GM19468 (cell line): ENCODE results near the gene IL5RA.

Experiments used
- ATAC-seq: cut with Tn5 transposase; IDR thresholded peaks from one replicate; pipeline ENCODE4 v1.9.1; 2021; ENCODE audit warnings: mild to moderate bottlenecking, moderate library complexity, moderate number of reproducible peaks; ENCODE audit not compliant: unreplicated experiment; ENCODE audit errors: extremely low read depth

The IL5RA gene, protein sequence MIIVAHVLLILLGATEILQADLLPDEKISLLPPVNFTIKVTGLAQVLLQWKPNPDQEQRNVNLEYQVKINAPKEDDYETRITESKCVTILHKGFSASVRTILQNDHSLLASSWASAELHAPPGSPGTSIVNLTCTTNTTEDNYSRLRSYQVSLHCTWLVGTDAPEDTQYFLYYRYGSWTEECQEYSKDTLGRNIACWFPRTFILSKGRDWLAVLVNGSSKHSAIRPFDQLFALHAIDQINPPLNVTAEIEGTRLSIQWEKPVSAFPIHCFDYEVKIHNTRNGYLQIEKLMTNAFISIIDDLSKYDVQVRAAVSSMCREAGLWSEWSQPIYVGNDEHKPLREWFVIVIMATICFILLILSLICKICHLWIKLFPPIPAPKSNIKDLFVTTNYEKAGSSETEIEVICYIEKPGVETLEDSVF

DNA sequence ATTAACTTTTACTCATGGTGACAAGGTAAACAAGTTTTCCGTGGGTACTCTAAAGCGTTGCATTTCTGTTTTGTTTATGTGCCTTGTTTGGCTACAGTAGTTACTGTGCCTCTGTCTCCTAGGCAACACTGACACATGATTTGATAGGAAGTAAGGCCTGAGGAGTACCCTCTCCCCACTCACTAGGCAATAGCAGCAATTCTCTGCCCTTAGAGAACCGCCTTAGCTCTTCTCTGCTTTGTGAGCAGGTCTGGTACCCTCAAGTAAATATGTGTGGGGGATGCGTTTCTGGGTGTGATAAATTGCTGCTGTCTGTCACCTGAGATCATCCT, at the start of gene IL5RA:
TSS of gene IL5RA (minus strand) at position 76 of the 332 bp plus-strand sequence. CDS start 5,390 bp downstream, outside the sequence.
- ATAC-seq, result no peak

DNA sequence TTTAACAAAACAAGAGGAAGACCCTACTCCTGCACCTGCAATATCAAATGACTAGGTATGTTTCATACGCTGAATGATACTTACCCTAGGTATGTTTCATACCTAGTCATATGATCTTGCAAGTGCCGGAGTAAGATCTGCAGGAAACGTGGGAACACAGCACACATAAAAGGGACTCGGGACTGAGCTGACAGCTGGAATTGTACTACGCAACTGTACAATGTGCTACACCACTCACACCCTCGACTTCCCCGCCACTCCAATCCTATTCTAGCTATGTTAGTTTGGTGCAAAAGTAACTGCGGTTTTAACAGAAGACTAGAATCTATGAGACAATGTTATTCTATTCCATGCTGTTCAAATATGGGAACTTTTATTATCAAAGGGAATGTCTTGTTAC, 47.3 kb upstream of the IL5RA start:
- ATAC-seq, result no peak

DNA sequence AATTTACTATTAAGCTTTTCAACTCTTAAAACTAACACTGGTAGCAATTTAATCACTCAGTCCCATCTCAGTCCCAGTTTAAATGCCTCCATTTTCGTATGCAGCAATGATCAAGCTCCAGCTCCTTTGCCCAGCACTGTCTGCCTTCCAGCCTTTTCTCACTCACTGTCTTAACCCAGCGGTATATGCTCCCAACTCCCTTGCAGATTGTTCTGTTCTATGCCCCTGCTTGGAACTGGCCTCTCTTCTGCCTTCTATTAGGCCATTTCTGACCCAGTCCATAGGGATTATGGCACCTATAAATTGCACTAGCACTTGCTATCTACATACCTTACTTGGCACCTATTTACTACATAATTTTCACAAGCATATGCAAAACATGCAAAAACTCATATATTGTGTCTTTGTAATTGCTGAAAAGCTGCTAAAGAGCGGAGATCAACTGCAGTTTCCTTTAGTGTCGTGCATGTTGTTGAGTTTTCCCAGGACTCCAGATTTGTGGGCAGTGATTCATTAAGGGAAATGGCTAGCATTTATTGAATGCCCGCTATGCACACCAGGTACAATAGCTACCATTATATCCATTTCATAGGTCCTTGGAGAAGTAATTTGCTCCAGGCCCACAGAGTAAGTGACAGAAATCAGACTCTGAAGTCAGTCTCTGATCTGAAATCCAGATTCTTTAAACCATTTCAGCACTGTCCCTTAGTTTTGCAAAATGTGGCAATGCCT, 44.9 kb upstream of the IL5RA start:
- no peak for ATAC-seq

DNA sequence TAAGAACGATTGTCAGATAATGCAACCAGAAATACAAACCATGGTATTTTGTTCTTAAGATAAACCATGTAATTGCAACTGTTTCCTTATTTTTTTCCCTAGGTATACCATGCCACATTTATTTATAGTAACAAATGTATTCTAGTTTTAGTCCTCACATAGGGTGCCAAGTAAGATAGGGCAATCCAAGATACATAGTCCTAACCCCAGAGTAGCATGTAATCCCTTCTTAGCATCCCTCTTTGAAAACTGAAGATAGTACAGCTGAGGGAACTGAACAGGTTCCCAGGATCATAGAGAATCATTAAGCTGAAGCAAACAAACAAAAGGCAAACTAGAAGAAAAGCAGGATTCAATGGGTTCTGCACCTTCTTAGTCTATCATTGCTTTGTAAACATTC, 41.3 kb upstream of the IL5RA start:
- ATAC-seq, result no peak

DNA sequence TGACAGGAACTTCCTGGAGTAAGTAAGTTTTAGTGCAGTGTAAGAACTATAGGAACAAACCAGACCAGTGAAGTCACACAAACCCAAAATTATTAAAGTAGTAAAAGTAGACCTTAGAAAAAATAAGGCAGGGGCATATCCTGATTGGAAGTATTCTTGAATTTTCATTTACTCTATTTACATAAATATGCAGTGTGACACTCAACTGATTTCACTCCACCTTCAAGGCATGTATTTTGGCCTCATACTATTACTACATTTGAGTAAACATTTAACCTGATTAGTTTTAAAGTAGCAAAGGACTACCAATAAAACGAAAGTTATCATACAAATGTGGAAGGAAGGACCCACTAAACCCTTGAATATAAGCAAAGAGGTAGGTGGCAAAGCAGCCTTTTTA, 39.4 kb upstream of the IL5RA start:
- ATAC-seq, result no peak

DNA sequence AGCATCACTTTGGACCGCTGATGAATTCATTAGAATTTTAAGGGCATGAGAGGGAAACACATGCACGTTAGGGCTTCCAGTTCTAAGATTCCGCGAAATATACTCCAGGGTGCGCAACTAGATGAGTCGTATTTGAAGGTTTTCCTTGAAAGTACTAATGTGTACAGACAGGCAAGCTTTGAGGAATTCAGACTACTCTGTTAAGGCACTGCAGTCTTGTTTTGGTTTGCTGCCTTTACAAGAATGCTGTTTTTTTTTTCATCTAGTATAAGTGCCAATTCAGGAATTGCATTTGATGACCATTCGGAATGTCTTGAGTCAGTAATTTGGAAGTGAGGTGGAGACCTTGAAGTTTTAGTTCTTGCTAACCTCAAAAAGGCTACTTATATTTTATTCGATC, 35.7 kb upstream of the IL5RA start:
- ATAC-seq, result no peak

DNA sequence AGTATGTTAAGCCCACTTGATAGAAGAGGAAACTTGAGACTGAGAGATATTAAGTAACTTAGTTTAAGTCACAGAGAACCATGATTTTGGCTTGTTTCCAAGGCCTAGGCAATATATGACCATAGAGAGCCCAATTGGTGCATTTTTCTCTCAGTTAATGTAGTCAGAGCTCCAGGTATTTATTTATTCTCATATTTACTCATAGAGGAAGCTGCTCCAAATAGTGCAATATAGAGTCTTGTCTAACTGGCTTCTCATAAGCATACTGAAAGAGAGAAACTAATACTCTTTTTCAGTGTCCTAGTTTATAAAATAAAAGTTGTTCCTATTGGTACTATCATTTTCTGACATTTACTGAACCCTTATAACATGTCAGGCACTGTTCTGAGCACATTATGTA, 31.8 kb upstream of the IL5RA start:
- no peak for ATAC-seq

DNA sequence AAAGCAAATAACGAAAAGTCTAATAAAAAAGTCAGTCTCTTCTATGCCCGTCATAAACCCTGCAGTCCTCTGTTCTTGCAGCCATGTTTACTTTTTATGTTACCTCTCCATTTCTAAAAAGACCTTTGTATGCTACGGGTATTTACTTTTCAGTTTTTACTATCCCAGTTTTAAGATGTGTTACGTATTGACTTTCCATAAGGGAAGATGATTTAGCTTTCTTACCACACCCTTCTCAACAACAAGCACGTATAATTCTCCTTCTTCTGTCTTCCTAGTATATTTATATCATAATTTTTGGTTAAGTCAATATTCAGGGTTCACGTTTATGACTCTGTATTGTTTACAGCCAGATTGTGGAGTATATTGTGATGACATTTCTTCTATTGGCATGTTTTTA, 27.4 kb upstream of the IL5RA start:
- ATAC-seq, result no peak

DNA sequence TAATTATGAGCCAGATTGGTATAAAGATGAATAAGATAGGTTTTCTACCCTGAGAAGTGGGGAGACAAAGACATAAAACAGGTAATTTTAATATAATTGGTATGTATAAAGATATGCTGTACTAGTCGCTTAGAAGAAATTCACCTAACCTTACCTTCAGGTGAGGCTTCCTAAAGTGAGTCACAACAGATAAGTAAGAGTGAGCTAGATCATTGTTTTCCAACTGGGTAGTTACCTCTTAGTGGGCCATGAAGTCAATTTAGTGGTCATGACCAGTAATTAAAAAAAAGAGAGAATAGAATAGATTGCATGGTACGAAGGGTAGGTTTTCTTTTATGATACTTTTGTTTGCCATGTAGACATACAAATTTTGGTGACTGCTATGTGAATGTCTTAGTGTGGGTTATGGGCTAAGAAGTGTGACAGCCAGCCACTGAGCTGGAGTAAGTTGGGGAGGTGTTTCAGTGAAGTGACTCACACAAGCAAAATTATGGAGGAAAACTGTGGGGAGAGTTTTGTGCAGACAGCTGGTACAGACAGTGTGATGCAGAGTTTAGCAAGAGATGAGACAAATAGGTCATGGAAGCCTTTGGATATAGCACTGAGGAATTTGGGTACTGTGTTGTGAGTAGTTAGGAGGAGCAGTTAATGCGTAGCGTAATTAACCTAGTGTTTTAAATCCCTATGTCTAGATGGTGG, 24.7 kb upstream of the IL5RA start:
- no peak for ATAC-seq

DNA sequence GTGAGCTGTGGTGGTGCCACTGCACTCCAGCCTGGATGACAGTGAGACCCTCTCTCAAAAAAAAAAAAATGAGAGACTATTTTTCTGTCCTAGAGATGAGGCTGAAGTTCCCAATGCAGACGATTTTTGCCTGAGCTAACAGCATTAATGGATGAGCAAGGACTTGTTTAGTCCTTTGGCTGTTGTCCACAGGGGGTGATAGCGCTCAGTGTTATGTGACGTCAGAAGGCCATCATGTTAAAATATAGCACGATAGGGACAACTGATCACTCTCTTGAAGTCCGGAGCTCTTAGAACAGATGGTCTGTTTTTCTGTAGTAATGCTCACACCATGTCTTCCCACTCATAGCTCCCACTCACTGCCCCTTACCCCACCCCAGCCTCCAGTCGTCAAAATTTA, 23.3 kb upstream of the IL5RA start:
- ATAC-seq, result no peak

DNA sequence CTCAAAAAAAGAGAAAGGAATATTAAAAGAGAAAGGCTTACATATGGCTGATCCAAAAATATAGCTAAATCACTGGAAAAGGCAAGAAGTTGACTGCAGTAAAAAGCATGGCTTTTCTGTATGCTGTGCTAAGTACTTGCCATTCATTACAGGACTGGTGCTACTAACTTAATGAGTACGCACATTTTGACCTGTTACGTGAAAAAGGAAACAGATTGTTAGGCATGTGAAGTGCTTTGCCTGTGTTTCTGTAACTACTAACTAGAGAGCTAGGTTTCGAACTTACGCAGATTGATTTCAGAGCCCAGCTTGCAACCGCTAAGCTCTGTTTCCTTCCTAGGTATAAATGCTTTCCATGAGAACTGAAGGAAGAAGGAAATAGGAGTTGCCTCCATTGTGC, 19.4 kb upstream of the IL5RA start:
- ATAC-seq, result no peak

DNA sequence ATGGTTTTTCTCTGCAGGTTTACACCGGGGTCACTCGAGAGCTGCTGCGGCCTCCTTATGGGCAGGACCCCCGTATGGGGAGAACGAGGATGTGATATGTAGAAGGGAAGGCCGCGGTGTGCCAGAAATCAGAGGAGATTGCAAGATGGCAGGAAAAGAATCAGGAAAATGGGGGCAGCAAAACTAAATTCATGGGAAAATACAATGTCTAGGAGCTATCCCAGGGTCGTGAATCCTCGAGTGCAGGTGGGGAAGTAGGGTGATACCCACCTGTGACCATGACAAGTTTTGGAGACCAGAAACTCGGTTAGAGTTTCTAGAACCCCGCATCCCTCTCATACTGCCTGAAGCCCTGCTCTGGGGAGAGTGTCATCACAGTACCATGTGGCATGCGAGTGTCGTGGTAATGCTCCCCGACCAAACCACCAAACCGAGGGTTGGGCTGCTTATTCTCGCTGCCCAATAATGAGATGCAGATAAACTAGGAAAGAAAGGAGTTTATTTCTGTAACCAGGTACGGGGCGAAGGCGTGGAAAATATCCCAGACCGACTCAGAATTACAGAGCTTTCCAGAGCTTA, 17.3 kb upstream of the IL5RA start:
- ATAC-seq, result no peak

DNA sequence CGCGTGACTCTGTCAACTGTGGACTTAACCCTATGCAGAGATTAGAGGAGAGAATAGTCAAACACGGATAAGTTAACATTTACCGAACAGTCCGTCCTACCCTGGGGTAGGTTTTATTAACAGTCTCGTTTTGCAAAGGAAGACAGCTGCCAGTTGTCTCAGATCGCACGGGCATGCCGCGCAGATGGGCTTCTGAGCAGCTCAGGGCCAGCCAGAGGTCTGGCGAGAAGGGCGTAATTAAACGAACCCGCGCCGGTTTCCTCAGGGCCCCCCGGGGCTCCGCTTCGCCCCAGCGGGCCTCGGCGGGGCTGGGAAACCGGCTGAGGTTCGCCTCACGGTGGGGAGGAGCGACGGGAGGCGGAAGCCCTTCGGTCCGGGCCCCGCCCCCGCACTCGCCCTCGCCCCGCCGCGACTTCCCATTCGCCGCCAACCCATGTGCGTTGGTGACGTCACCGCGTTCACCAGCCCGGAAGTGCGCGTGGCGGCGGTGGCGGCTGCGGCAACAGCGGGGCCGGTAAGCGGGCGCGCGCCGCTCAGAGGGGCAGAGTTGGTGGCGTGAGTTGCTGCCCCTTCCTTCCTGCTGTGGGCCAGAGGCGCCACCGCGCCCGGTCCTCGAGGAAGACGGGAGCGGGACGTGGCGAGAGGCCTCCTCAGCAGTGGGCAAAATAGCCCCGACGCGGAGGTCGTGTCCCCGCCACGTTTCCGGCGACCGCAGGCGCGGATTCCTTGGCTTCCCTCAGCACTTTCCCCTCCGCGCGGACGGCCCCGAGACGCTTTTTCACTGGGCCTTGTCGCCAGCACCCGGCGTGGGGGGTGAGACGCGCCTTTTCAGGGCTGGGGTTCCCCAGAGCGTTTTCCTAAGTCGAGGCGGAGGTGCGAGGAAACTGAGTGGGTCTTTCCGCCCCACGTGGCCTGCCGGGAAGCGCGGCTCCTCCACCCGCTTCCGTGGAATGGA, 16.6 kb upstream of the IL5RA start, which contains the start of gene TRNT1:
TSS of gene TRNT1 (plus strand) at position 464 of the 955 bp plus-strand sequence. CDS start 2,101 bp downstream, outside the sequence.
- peak; percentile 95 for ATAC-seq

DNA sequence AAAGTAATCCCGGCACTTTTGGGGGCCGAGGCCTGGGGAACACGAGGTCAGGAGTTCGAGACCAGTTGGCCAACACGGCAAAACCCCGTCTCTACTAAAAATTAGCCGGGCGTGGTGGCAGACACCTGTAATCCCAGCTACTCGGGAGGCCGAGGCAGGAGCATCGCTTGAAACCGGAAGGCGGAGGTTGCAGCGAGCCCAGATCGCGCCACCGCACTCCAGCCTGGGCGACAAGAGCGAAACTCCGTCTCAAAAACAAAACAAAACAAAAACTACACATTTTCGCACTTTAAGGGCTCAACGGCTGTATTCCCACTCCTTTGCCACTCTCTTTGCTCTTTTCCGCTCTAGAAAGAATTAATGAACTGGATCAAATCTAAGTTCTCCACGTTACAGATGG, 15.8 kb upstream of the IL5RA start:
- no peak for ATAC-seq

DNA sequence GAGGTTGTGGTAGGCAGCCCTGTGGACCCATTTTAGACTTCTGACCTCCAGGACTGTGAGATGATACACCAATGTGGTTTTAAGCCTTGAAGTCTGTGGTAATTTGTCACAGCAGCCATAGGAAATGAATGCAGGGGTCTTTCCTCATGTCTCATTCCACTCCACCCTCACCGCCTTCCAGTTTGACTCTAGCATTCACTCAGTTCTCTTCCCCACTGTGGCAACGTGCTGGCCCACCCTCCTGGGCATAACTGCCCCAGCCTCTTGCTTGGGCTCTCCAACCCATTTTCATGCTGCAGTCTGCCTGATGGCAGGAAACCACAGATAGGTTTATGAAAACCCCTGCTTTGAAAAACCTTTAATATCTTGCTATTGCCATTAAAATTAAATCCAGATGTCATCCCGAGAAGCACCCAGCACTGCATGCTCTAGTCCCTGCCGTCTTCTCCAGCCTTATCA, 9.2 kb upstream of the IL5RA start:
- ATAC-seq, result no peak

DNA sequence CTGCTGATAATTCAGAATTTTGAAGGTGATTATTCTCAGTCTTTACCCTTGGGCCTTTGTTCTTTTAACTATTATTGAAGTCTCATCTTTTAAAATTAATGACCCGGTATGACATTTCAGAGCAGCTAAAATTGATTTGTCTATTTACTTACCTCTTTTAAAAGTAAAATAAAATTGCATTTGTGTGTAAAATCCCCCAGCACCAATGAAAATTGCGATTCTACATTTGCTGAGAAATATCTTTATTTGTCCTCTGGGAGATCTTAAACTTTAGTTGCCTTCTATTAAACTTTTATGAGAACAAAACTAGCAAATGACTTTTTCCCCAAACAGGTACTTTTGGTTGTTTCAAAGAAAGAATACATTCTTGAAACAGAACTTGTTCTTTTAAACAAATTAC, 7.5 kb upstream of the IL5RA start:
- ATAC-seq, result no peak

DNA sequence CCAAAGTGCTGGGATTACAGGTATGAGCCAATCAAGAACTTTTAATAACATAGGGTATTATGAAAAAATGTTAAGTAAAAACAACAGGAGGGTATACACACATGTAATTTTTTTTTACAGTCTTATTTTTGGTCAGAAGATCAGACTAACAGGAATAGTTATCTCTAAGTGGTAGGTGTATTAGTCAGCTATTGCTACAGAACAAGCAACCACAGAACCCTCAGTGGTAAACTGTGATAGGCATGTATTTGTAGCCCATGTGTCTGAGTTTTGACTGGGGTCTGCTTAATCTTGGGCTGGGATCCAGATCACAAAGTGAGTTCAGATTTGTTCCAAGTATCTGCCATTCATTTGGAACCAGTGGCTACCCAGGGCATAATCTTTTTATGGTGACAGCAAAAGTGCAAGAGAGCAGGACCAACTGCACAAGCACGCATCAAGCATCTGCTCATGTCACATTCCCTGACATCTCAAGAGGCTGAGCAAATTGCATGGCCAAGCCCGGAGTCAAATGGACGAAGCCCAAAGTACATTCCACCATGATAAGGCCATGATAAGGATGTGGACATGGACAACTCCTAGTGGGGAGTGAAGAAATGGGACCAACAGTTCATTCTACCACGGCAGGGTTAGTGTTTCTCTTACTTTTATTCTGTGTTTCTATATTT, 3.0 kb upstream of the IL5RA start:
- ATAC-seq, result no peak

DNA sequence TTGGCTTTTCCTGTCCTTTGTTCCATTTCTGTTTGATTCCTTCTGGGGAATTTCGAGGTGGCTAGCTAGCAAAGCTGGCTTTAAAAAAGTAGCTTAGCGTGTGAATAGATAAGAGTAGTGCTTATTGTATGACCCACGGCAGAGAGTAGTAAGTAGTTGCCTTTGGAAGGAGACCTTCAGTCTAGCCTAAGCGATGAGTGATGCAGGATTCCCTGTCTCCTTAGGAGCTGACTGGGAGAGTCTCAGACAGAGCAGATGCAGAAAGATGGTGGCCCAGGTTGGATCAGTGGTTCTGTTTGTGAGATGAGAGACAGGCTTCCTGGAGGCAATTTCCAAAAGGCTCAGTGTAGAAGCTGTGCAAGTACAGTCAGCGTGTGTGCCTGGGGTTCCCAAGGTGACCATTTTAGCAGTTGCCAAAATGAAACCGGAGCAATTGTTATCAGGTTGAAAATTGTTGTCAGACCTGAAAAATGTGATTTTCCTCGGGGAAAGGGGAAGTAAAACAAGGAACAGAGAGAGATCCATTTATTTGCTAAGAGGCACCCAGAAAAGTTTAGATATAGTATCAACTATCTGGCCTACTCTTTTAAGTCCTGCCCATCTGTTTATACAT, 681 bp upstream of the IL5RA start:
- ATAC-seq, result no peak
